Stimulated activated CD8-positive, alpha-beta memory T cell treated with anti-CD3 and anti-CD28 coated beads, Interleukin-7, amount 100 ng/mL, for 4 hours (primary cell): ENCODE measurements around the gene RAB40A.
"Not testable (repeated sequence)": the region's sequence is repeated elsewhere in the genome, so short reads cannot be mapped to it uniquely, and the experiment has no call there.

Source experiments
- DNase-seq, 2 donors: peaks; one replicate each; pipeline ENCODE4 v3.0.0-alpha.2; 2020; ENCODE audit warnings: low read depth in 2 of 2

Gene RAB40A

GRCh38 chrX:103464072-103464773 is 55.1 kb downstream of the RAB40A start:
- DNase-seq = no peak

DNA sequence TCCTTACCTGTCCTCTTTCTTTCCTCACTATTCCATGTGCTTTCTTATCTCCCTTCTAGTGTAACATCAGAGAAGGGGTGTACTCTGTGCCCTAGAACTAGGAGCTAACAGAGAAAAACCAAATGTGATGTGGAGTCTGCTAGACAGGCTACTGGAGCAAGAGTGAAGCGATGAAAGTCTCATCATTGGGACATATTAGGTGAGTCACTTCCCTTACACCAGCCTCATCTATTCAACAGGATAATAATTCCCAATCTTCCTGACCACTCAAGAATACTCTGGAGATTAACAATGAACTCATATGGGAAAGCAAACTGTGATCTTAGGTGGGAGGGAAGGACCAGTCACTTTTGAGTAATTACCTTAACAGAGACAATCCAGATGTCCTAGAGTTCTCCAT is 58.1 kb downstream of the RAB40A start:
- no peak for DNase-seq

DNA sequence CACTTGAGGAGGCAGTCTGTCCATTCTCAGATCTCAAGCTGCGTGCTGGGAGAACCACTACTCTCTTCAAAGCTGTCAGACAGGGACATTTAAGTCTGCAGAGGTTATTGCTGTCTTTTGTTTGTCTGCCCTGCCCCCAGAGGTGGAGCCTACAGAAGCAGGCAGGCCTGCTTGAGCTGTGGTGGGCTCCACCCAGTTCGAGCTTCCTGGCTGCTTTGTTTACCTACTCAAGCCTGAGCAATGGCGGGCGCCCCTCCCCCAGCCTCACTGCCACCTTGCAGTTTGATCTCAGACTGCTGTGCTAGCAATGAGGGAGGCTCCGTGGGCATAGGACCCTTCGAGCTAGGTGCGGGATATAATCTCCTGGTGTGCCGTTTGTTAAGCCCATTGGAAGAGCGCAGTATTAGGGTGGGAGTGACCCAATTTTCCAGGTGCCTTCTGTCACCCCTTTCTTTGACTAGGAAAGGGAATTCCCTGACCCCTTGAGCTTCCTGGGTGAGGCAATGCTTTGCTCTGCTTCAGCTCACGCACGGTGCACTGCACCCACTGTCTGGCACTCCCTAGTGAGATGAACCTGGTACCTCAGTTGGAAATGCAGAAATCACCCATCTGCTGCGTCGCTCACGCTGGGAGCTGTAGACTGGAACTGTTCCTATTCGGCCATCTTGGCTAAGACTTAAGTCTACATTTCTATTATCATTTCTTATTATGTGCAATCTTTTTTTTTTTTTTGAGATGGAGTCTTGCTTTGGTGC is 59.1 kb downstream of the RAB40A start:
- DNase-seq = not testable (repeated sequence)

- DNase-seq = no peak
Measured at GRCh38 chrX:103453655-103454054, 65.6 kb downstream of the RAB40A start.
